Suppressor macrophage treated with lipopolysaccharide for 1 hour (primary cell): ENCODE measurements around the gene ANKRD13D.

Experiments used
- DNase-seq, 3 donors: peaks; one replicate each; pipeline ENCODE4 v3.0.0-alpha.2; 2020 to 2022

The ANKRD13D gene

GRCh38 chr11:67289226-67289650 is at the start of gene ANKRD13D:
Gene ANKRD13D, plus strand, starts transcription at chr11:67289303. Its CDS starts 158 bp downstream, at chr11:67289461.
- DNase-seq: peak in 1 of 3 donors; percentile 94

GRCh38 chr11:67239783-67240575 is 49.1 kb upstream of the ANKRD13D start:
- DNase-seq: peak; percentile 96 to 98 (median 97)

- peak; percentile 92 to 94 (median 94) for DNase-seq
Observed at GRCh38 chr11:67240576-67241389, 48.3 kb upstream of the ANKRD13D start.

- no peak for DNase-seq
Observed at GRCh38 chr11:67242548-67242947, 46.6 kb upstream of the ANKRD13D start.

- DNase-seq: no peak
Observed at GRCh38 chr11:67243051-67243450, 46.1 kb upstream of the ANKRD13D start.

GRCh38 chr11:67245046-67245445 is 44.1 kb upstream of the ANKRD13D start:
- no peak for DNase-seq

- no peak for DNase-seq
Observed at GRCh38 chr11:67247946-67248550, 41.1 kb upstream of the ANKRD13D start.

- no peak for DNase-seq
Observed at GRCh38 chr11:67248653-67249052, 40.5 kb upstream of the ANKRD13D start.

GRCh38 chr11:67250059-67251043 is 38.8 kb upstream of the ANKRD13D start:
- DNase-seq: no peak

- no peak for DNase-seq
Observed at GRCh38 chr11:67251841-67252240, 37.3 kb upstream of the ANKRD13D start.

GRCh38 chr11:67252831-67253239 is 36.3 kb upstream of the ANKRD13D start:
- peak; percentile 84 to 89 (median 87) for DNase-seq

- DNase-seq: no peak
Observed at GRCh38 chr11:67253872-67254624, 35.1 kb upstream of the ANKRD13D start.

- DNase-seq: no peak
Observed at GRCh38 chr11:67254798-67255197, 34.3 kb upstream of the ANKRD13D start.

GRCh38 chr11:67255353-67255752 is 33.8 kb upstream of the ANKRD13D start:
- DNase-seq: no peak

GRCh38 chr11:67255864-67256263 is 33.2 kb upstream of the ANKRD13D start:
- DNase-seq: no peak

GRCh38 chr11:67256477-67257135 is 32.5 kb upstream of the ANKRD13D start:
- DNase-seq: peak; percentile 50 to 62 (median 53)

GRCh38 chr11:67260406-67260805 is 28.7 kb upstream of the ANKRD13D start:
- no peak for DNase-seq

GRCh38 chr11:67260885-67261639 is 28.0 kb upstream of the ANKRD13D start:
- peak; percentile 54 to 78 (median 55) for DNase-seq

GRCh38 chr11:67261640-67261945 is 27.5 kb upstream of the ANKRD13D start:
- no peak for DNase-seq
